DMS114 treated with DMSO at 0.1 percent for 48 hours (cell line): ENCODE results near the gene ZNF785.
"Not testable (repeated sequence)": the region's sequence is repeated elsewhere in the genome, so short reads cannot be mapped to it uniquely, and the experiment has no call there.

Experiments
- DNase-seq: peaks from one replicate; lab custom pipeline; 2025; ENCODE audit not compliant: unreplicated experiment; lab: John Stamatoyannopoulos, UW

Gene ZNF785

GRCh38 chr16:30539986-30540526 lies 45.4 kb downstream of the ZNF785 start:
- not testable (repeated sequence) for DNase-seq

GRCh38 chr16:30539000-30539964 lies 46.2 kb downstream of the ZNF785 start:
- DNase-seq, result no peak

GRCh38 chr16:30536391-30537024 lies 49.0 kb downstream of the ZNF785 start:
- DNase-seq, result not testable (repeated sequence)

GRCh38 chr16:30535777-30536190 lies 49.7 kb downstream of the ZNF785 start:
- peak; percentile 37 for DNase-seq

GRCh38 chr16:30535106-30535776 lies 50.3 kb downstream of the ZNF785 start:
- DNase-seq, result peak; percentile 54

GRCh38 chr16:30534368-30535105 lies 51.0 kb downstream of the ZNF785 start, which contains the start of gene ZNF747:
ZNF747 (minus strand) TSS chr16:30534858; CDS start chr16:30534679, 179 bp downstream.
- peak; percentile 56 for DNase-seq

GRCh38 chr16:30533748-30534367 lies 51.6 kb downstream of the ZNF785 start:
- no peak for DNase-seq

GRCh38 chr16:30533146-30533522 lies 52.4 kb downstream of the ZNF785 start:
- DNase-seq, result no peak

GRCh38 chr16:30532285-30533145 lies 53.0 kb downstream of the ZNF785 start:
- DNase-seq, result no peak
